Activated naive CD8-positive, alpha-beta T cell (primary cell): Measurements from ENCODE around the gene MAP4K2.

Experiments
- H3K27ac Mint-ChIP-seq: one replicate; pipeline ENCODE4 v1.8.0; 2021; ENCODE audit warnings: mixed read lengths
- H3K27me3 Mint-ChIP-seq: one replicate; pipeline ENCODE4 v1.8.0; 2021; ENCODE audit warnings: mixed read lengths
- H3K36me3 Mint-ChIP-seq: one replicate; pipeline ENCODE4 v1.8.0; 2021; ENCODE audit warnings: mixed read lengths
- H3K4me1 Mint-ChIP-seq: one replicate; pipeline ENCODE4 v1.8.0; 2021; ENCODE audit warnings: low read depth, mixed read lengths
- H3K4me3 Mint-ChIP-seq: one replicate; pipeline ENCODE4 v1.8.0; 2021; ENCODE audit warnings: mild to moderate bottlenecking, mixed read lengths
- H3K9me3 Mint-ChIP-seq: one replicate; pipeline ENCODE4 v1.8.0; 2021; ENCODE audit warnings: low read depth, mixed read lengths

The MAP4K2 gene

GRCh38 chr11:64777449-64778222 is 25.4 kb downstream of the MAP4K2 start:
- H3K4me3 Mint-ChIP-seq: peak overlapping the region; percentile 93
- H3K27ac Mint-ChIP-seq: peak overlapping the region; percentile 87
- H3K4me1 Mint-ChIP-seq: peaks cover 67% of the 10 kb centered on the region
- H3K9me3 Mint-ChIP-seq: no peaks in the 10 kb centered on the region
- H3K36me3 Mint-ChIP-seq: peaks cover 24% of the 10 kb centered on the region
- H3K27me3 Mint-ChIP-seq: no peaks in the 10 kb centered on the region

GRCh38 chr11:64776875-64777274 is 26.1 kb downstream of the MAP4K2 start:
- Mint-ChIP-seq H3K4me1 (peaks cover 72% of the 10 kb centered on the region), H3K9me3 (no peaks in the 10 kb centered on the region), H3K36me3 (peaks cover 28% of the 10 kb centered on the region), H3K4me3 (peak overlapping the region; percentile 93), H3K27ac (peak overlapping the region; percentile 87), H3K27me3 (no peaks in the 10 kb centered on the region)

DNA sequence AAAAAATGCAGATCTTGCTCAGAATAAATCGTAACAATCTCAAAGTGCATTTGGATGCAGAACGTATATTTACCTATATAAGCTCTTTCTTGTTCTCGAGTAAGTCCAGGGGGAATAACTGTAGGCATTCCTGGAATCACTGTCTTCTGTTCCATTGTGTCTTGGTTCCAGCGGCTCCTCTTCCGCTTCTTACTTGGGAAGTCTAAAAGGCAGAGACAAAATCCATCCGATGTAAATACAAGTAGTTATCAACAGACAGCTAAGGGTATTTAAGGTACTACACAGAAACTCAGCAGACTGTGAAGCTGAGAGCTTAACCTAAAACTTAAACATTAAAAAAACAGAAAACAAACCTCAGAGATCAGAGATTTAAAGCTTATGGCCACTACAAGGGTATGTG is 26.6 kb downstream of the MAP4K2 start:
- Mint-ChIP-seq H3K36me3 (peaks cover 28% of the 10 kb centered on the region), H3K9me3 (no peaks in the 10 kb centered on the region)

GRCh38 chr11:64774144-64774543 is 28.9 kb downstream of the MAP4K2 start:
- Mint-ChIP-seq H3K36me3 (peaks cover 32% of the 10 kb centered on the region), H3K27ac (peak overlapping the region; percentile 87), H3K4me1 (peaks cover 77% of the 10 kb centered on the region), H3K9me3 (no peaks in the 10 kb centered on the region), H3K27me3 (no peaks in the 10 kb centered on the region), H3K4me3 (peak overlapping the region; percentile 93)

More for the DNA sequence above, 26.6 kb downstream of the MAP4K2 start:
- Mint-ChIP-seq H3K4me1 (peaks cover 77% of the 10 kb centered on the region), H3K4me3 (peak overlapping the region; percentile 93), H3K27ac (peak overlapping the region; percentile 87), H3K27me3 (no peaks in the 10 kb centered on the region)

DNA sequence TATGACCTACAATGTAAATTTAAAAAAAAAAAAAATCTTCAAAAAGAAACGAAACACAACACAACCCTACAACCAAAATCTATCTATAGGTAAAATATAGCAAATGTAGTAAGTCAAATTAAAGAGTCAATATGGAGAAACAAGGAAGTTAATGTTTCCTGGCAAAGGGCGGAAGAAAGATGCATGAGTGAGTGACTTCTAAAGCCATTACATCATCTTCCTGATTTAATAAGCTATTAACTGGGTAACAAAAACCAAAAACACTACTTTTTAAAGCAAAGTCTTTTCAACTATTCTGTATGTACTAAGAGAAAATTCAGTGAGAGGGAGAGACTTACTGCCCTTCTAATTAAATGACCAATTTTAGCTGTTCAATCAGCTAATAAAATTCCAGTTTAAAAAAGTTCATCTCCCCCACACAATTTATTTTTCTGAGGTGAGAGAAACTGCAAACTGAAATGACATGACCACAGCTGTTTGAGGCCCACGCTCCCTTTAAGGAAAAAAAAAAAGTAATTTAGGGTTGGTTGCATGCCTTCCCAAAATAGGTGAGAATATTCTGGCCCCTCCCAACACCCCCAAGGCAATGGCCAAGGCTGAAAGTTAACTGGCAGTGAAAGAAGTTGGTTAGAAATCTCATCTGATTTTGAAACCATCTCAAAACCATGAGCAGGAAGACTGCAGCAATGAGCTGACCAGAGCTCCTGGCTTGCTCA is 30.6 kb downstream of the MAP4K2 start:
- no peaks in the 10 kb centered on the region for H3K9me3 Mint-ChIP-seq
- peak overlapping the region; percentile 83 for H3K27ac Mint-ChIP-seq
- H3K27me3 Mint-ChIP-seq: no peaks in the 10 kb centered on the region
- H3K36me3 Mint-ChIP-seq: peaks cover 33% of the 10 kb centered on the region
- peak overlapping the region; percentile 78 for H3K4me3 Mint-ChIP-seq
- peaks cover 92% of the 10 kb centered on the region for H3K4me1 Mint-ChIP-seq

DNA sequence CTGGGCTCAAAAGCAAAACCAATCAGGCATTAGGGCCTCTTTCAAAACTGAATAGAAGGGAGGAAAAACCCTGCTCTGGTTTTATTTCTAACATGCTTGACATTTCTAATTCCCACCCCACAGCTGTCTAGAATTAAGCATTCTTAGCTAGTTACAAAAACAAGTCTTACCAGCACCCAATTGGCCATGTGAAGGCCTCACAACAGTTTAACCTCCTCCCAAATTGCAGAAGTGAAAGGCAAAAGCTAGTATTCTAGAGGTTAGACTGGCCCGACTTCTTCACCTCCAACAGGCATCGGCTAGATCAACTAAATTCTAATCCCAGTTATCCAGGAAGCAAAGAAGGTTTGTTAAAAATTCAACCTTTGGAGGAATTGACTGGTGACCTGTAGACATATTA is 31.2 kb downstream of the MAP4K2 start:
- H3K9me3 Mint-ChIP-seq: no peaks in the 10 kb centered on the region
- peak overlapping the region; percentile 78 for H3K4me3 Mint-ChIP-seq
- peaks cover 96% of the 10 kb centered on the region for H3K4me1 Mint-ChIP-seq
- H3K27me3 Mint-ChIP-seq: no peaks in the 10 kb centered on the region
- peak overlapping the region; percentile 83 for H3K27ac Mint-ChIP-seq
- H3K36me3 Mint-ChIP-seq: peaks cover 28% of the 10 kb centered on the region

- Mint-ChIP-seq H3K27me3 (no peaks in the 10 kb centered on the region), H3K9me3 (no peaks in the 10 kb centered on the region), H3K4me1 (peaks cover 90% of the 10 kb centered on the region), H3K27ac (peak overlapping the region; percentile 35), H3K36me3 (peaks cover 13% of the 10 kb centered on the region), H3K4me3 (no peak overlapping the region)
Measured at GRCh38 chr11:64770120-64770519, 32.9 kb downstream of the MAP4K2 start.

DNA sequence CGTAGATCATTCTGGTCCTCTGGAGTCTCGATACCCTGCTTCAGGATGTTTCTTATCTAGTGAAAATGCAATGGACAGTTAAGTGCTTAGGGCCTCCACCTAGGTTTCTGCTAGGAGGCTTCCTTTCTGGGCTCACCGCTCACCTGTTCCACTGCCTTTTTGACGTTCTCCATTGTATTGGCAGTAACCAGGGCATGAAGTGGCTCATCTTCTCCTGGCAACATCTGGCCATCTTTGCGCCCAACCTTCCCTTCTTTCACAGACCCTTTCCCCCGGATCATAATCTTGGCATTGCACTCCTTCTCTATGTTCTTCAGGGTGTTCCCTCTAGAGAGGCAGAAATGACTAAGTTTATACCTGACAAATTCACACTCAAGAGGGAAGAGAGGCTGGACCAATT is 33.7 kb downstream of the MAP4K2 start:
- Mint-ChIP-seq H3K9me3 (no peaks in the 10 kb centered on the region), H3K4me3 (peak overlapping the region; percentile 15), H3K27ac (peak overlapping the region; percentile 59), H3K4me1 (peaks cover 90% of the 10 kb centered on the region), H3K27me3 (no peaks in the 10 kb centered on the region), H3K36me3 (peaks cover 16% of the 10 kb centered on the region)

GRCh38 chr11:64768300-64768694 is 34.7 kb downstream of the MAP4K2 start:
- Mint-ChIP-seq H3K4me1 (peaks cover 91% of the 10 kb centered on the region), H3K4me3 (peak overlapping the region; percentile 67), H3K27me3 (no peaks in the 10 kb centered on the region), H3K36me3 (peaks cover 13% of the 10 kb centered on the region), H3K27ac (peak overlapping the region; percentile 59), H3K9me3 (no peaks in the 10 kb centered on the region)

- Mint-ChIP-seq H3K27ac (peak overlapping the region; percentile 72), H3K9me3 (no peaks in the 10 kb centered on the region), H3K36me3 (peaks cover 12% of the 10 kb centered on the region), H3K4me1 (peaks cover 91% of the 10 kb centered on the region), H3K27me3 (no peaks in the 10 kb centered on the region), H3K4me3 (peak overlapping the region; percentile 67)
Measured at GRCh38 chr11:64767344-64768299, 35.4 kb downstream of the MAP4K2 start.

DNA sequence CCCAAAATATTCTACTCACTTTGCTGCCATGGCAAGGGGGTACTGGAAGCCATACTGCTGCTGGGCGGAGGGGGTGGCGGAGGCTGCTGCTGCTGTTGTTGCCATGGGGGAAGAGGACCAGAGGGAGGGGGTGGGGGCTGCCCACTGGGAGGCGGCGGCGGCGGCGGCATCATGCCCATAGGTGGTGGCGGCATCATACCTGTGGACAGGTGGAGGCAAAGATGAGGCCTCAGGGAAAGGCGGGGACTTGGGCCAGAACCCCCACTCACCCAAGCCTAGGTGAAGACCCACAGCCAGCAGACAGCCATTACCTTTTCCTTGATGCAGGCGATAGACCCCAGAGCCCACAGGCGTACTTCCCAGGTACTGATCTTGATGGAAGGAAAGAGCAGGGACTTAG is 36.1 kb downstream of the MAP4K2 start:
- peaks cover 8% of the 10 kb centered on the region for H3K36me3 Mint-ChIP-seq
- H3K4me1 Mint-ChIP-seq: peaks cover 91% of the 10 kb centered on the region
- H3K27me3 Mint-ChIP-seq: no peaks in the 10 kb centered on the region
- no peaks in the 10 kb centered on the region for H3K9me3 Mint-ChIP-seq
- H3K27ac Mint-ChIP-seq: peak overlapping the region; percentile 72
- peak overlapping the region; percentile 46 for H3K4me3 Mint-ChIP-seq

DNA sequence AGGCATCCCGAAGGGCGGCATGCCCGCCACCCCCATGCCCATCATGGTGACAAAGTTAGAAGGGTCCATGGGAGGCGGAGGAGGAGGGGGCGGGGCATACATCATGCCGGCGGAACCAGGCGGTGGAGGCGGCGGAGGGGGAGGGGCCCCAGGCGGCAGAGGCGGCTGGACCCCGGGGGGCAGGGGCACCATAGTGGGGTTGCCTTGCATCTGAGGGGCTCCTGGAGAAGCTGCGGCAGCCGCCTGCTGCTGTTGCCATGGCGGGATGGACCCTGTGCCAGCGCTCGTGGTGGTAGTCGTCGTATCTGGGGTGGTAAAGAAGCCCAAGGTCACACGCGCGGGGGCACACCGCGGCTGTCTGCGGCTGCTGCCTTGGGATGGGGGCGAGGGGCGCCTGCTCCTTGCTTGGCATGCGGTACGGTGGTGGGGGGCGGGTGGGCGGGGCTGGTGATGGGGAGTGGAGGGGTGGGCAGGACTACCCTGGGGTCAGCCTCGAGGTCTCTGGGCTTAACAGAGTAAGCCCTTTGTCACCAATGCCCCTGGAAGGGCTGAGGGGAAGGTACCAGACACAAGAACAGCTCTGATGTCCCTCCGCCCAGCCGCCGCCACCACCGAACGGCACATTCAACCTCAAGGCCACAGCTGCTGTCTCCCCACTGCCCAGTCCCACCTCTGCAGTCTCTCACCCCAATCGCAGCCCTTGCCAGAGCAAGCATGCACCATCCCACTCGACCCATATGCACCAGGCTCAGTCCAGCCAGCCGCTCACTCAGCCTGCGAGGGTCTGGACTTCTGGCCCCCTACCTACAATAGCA is 37.0 kb downstream of the MAP4K2 start:
- no peaks in the 10 kb centered on the region for H3K9me3 Mint-ChIP-seq
- H3K27me3 Mint-ChIP-seq: no peaks in the 10 kb centered on the region
- peaks cover 8% of the 10 kb centered on the region for H3K36me3 Mint-ChIP-seq
- H3K4me3 Mint-ChIP-seq: peak overlapping the region; percentile 85
- H3K4me1 Mint-ChIP-seq: peaks cover 92% of the 10 kb centered on the region
- H3K27ac Mint-ChIP-seq: peak overlapping the region; percentile 86

DNA sequence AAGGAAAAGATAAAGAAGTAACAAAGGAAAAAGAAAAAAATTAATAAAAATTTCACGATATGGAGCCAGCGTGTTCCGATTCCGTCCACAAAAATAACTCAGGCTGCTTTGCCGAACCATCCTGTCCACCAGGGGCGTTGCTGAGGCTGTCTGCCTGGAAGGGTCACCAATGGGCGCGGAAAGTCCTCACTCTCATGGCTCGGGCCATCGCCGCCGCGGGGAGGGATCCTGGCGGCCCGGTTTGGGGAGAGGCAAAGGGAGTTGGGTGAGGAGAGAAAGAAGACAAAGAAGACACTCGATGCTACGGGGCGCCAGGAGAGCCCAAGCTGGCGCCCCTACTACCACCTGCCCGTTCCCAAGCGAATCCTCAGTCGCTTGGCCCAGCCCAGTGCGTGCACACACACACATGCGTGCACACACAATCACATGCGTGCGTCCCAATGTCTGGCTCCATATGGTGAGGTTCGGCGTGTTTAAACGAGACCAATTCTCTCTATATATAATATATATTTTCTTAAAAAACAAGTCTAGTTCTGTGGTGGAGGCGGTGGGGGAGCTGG is 37.6 kb downstream of the MAP4K2 start:
- H3K27ac Mint-ChIP-seq: peak overlapping the region; percentile 86

GRCh38 chr11:64764753-64765152 is 38.3 kb downstream of the MAP4K2 start:
- peaks cover 93% of the 10 kb centered on the region for H3K4me1 Mint-ChIP-seq
- peaks cover 8% of the 10 kb centered on the region for H3K36me3 Mint-ChIP-seq
- H3K27ac Mint-ChIP-seq: peak overlapping the region; percentile 86
- no peaks in the 10 kb centered on the region for H3K9me3 Mint-ChIP-seq
- peak overlapping the region; percentile 85 for H3K4me3 Mint-ChIP-seq
- H3K27me3 Mint-ChIP-seq: no peaks in the 10 kb centered on the region

More for the DNA sequence above, 37.6 kb downstream of the MAP4K2 start:
- peaks cover 90% of the 10 kb centered on the region for H3K4me1 Mint-ChIP-seq
- peaks cover 8% of the 10 kb centered on the region for H3K36me3 Mint-ChIP-seq
- no peaks in the 10 kb centered on the region for H3K9me3 Mint-ChIP-seq
- no peaks in the 10 kb centered on the region for H3K27me3 Mint-ChIP-seq
- H3K4me3 Mint-ChIP-seq: peak overlapping the region; percentile 85
